Measurements from ENCODE around the gene SLC22A31.
"Not testable (repeated sequence)": the region's sequence is repeated elsewhere in the genome, so short reads cannot be mapped to it uniquely, and the experiment has no call there.

SLC22A31 gene

GRCh38 chr16:89190150-89190958, 10.0 kb downstream of the SLC22A31 start:
- no peak for TF ChIP-seq POLR2A (IDR thresholded peaks at IDR 0.05; ENCODE audit: low read depth, low read length)
- no peak for TF ChIP-seq POLR2AphosphoS5 (IDR thresholded peaks at IDR 0.05; ENCODE audit: low read depth, low read length)
- no peak for TF ChIP-seq TAF1 (IDR thresholded peaks at IDR 0.05; ENCODE audit: borderline replicate concordance, low read depth, low read length)
- DNase-seq (ENCODE audit: insufficient read length) (no peak), FAIRE-seq (no peak)

- no peak for DNase-seq (ENCODE audit: insufficient read length)
- TF ChIP-seq POLR2A (IDR thresholded peaks at IDR 0.05; ENCODE audit: low read depth, low read length) = no peak
- no peak for TF ChIP-seq POLR2AphosphoS5 (IDR thresholded peaks at IDR 0.05; ENCODE audit: low read depth, low read length)
- TF ChIP-seq TAF1 (IDR thresholded peaks at IDR 0.05; ENCODE audit: borderline replicate concordance, low read depth, low read length) = no peak
- no peak for FAIRE-seq
Measured at GRCh38 chr16:89189358-89190025, 10.8 kb downstream of the SLC22A31 start.

DNA sequence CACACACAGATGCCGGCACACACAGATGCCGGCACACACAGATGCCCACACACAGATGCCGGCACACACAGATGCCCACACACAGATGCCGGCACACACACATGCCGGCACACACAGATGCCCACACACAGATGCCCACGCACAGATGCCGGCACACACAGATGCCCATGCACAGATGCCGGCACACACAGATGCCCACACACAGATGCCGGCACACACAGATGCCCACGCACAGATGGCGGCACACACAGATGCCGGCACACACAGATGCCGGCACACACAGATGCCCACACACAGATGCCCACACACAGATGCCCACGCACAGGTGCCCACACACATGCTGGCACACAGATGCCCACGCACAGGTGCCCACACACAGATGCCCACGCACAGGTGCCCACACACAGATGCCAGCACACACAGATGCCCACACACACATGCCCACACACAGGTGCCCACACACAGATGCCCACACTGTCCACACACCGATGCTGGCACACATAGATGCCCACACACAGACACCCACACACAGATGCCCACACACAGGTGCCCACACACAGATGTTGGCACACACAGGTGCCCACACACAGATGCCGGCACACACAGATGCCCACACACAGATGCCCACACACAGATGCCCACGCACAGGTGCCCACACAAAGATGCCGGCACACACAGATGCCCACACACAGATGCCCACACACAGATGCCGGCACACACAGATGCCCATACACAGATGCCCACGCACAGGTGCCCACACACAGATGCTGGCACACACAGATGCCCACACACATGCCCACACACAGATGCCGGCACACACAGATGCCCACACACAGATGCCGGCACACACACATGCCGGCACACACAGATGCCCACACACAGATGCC, 11.6 kb downstream of the SLC22A31 start:
- DNase-seq (ENCODE audit: insufficient read length); FAIRE-seq: not testable (repeated sequence)

GRCh38 chr16:89187770-89188392, 12.5 kb downstream of the SLC22A31 start:
- no peak for DNase-seq (ENCODE audit: insufficient read length)
- TF ChIP-seq POLR2A (IDR thresholded peaks at IDR 0.05; ENCODE audit: low read depth, low read length) = no peak
- TF ChIP-seq TAF1 (IDR thresholded peaks at IDR 0.05; ENCODE audit: borderline replicate concordance, low read depth, low read length) = no peak
- TF ChIP-seq POLR2AphosphoS5 (IDR thresholded peaks at IDR 0.05; ENCODE audit: low read depth, low read length) = no peak
- FAIRE-seq = no peak

DNA sequence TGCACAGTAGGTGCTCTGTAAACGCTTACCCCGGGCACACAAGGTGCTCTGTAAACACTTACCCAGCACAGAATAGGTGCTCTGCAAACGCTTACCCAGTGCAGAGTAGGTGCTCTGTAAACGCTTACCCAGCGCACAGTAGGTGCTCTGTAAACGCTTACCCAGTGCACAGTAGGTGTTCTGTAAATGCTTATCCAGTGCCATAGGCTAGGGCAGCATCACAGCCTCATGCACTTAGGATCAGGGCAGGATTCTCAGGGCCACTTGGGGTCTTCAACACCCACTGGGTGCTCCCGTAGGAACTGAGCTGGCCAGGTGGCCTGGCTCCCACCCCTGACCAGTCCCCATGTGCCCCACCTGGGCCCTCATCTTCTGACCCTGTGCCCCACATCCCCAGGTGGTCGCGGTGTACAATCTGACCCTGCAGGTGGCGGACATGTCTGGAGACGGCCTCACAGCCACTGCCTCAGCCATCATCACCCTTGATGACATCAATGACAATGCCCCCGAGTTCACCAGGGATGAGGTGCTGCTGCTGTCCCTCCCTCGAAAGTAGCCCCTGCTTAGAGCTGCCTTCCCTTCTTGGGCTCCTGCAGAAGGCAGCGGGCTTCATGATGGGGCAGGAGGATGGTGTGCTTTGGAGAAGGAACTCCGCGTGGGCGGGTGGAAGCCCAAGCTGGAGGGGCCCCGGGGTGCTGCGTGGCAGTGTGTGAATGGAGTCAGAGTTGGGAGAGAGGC, 13.1 kb downstream of the SLC22A31 start:
- no peak for FAIRE-seq

GRCh38 chr16:89186593-89187031, 13.7 kb downstream of the SLC22A31 start:
- FAIRE-seq; DNase-seq (ENCODE audit: insufficient read length): not testable (repeated sequence)

More for the DNA sequence above, 13.1 kb downstream of the SLC22A31 start:
- no peak for DNase-seq (ENCODE audit: insufficient read length)
- TF ChIP-seq POLR2AphosphoS5 (IDR thresholded peaks at IDR 0.05; ENCODE audit: low read depth, low read length) = no peak
- no peak for TF ChIP-seq POLR2A (IDR thresholded peaks at IDR 0.05; ENCODE audit: low read depth, low read length)
- TF ChIP-seq TAF1 (IDR thresholded peaks at IDR 0.05; ENCODE audit: borderline replicate concordance, low read depth, low read length) = no peak

DNA sequence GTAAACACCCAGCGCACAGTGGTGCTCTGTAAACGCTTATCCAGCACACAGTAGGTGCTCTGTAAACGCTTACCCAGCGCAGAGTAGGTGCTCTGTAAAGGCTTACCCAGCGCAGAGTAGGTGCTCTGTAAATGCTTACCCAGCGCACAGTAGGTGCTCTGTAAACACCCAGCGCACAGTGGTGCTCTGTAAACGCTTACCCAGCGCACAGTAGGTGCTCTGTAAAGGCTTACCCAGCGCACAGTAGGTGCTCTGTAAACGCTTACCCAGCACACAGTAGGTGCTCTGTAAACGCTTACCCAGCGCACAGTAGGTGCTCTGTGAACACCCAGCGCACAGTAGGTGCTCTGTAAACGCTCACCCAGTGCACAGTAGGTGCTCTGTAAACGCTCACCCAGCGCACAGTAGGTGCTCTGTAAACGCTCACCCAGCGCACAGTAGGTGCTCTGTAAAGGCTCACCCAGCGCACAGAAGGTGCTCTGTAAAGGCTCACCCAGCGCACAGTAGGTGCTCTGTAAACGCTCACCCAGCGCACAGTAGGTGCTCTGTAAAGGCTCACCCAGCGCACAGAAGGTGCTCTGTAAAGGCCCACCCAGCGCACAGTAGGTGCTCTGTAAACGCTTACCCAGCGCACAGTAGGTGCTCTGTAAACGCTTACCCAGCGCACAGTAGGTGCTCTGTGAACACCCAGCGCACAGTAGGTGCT, 14.3 kb downstream of the SLC22A31 start:
- FAIRE-seq; DNase-seq (ENCODE audit: insufficient read length): not testable (repeated sequence)

DNA sequence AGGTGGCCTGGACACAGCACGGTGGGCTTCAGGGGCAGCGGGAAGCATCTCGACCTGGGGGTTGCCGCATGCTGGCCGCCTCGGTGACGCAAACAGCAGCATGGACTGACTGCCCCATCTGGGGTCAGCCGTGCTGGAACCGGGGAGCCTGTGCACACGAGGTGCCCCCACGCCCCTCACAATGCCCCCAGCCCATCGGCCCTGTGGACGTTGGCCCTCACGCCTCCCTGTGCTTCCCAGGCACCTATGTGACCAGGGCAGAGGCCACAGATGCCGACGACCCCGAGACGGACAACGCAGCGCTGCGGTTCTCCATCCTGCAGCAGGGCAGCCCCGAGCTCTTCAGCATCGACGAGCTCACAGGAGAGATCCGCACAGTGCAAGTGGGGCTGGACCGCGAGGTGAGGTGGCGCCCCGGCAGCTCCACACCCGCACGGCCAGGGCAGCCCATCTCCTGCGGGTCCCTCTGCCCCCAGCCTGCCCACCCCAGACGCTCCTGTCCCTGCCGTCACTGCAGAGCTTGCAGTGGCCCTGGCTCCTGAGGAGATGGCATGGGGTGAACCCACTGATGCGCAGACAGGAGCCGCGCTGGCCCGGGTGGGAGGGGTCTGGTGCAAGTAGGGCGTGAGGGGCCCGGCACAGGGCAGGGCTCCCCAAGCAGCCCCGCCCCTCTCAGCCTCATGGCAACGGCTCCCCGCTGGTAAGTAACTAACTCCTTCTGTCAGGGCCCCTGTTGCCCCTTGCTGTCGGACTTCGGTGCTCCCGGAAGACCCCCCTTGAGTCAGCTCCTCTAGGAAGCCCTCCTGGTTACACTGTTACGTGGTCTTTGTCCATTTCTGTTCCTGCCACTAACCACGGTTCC, 15.2 kb downstream of the SLC22A31 start:
- TF ChIP-seq TAF1 (IDR thresholded peaks at IDR 0.05; ENCODE audit: borderline replicate concordance, low read depth, low read length) (no peak), POLR2AphosphoS5 (IDR thresholded peaks at IDR 0.05; ENCODE audit: low read depth, low read length) (no peak), POLR2A (IDR thresholded peaks at IDR 0.05; ENCODE audit: low read depth, low read length) (no peak)
- DNase-seq (ENCODE audit: insufficient read length) (no peak), FAIRE-seq (no peak)

- FAIRE-seq = no peak
- TF ChIP-seq POLR2A (IDR thresholded peaks at IDR 0.05; ENCODE audit: low read depth, low read length) (no peak), TAF1 (IDR thresholded peaks at IDR 0.05; ENCODE audit: borderline replicate concordance, low read depth, low read length) (no peak), POLR2AphosphoS5 (IDR thresholded peaks at IDR 0.05; ENCODE audit: low read depth, low read length) (no peak)
Measured at GRCh38 chr16:89184677-89184932, 15.7 kb downstream of the SLC22A31 start.

More at GRCh38 chr16:89184677-89184932, 15.7 kb downstream of the SLC22A31 start:
- DNase-seq (ENCODE audit: insufficient read length) = no peak

Data from GM12892 (cell line).